Central memory CD8-positive, alpha-beta T cell (primary cell): ENCODE results near the gene PTGDS.

Source experiments
- ATAC-seq: fragments of 150-1000 bp; cut with Tn5 transposase; replicated peaks from 2 replicates; pipeline ENCODE4 v1.10.0; 2022; ENCODE audit warnings: mild to moderate bottlenecking, moderate FRiP score, moderate number of reproducible peaks; ENCODE audit not compliant: poor library complexity, severe bottlenecking; ENCODE audit errors: extremely low read depth
- DNase-seq, 2 donors: peaks; one replicate each; pipeline ENCODE4 v3.0.0; 2021; ENCODE audit warnings: low spot score in 2 of 2
- H3K27ac Mint-ChIP-seq: one replicate; pipeline ENCODE4 v1.8.0; 2022; ENCODE audit warnings: low read depth, mild to moderate bottlenecking, moderate library complexity, mixed read lengths
- H3K27me3 Mint-ChIP-seq: one replicate; pipeline ENCODE4 v1.8.0; 2022; ENCODE audit warnings: mixed read lengths
- H3K36me3 Mint-ChIP-seq: one replicate; pipeline ENCODE4 v1.8.0; 2022; ENCODE audit warnings: mild to moderate bottlenecking, moderate library complexity, mixed read lengths; ENCODE audit not compliant: insufficient read depth
- H3K4me1 Mint-ChIP-seq: one replicate; pipeline ENCODE4 v1.8.0; 2022; ENCODE audit warnings: mixed read lengths
- H3K4me3 Mint-ChIP-seq: one replicate; pipeline ENCODE4 v1.8.0; 2022; ENCODE audit warnings: mild to moderate bottlenecking, moderate library complexity, mixed read lengths
- H3K9me3 Mint-ChIP-seq: one replicate; pipeline ENCODE4 v1.8.0; 2022; ENCODE audit warnings: mixed read lengths

Gene PTGDS

GRCh38 chr9:137008312-137008711 is 31.0 kb downstream of the PTGDS start:
- no peak overlapping the region for H3K27ac Mint-ChIP-seq
- peaks cover 17% of the 10 kb centered on the region for H3K4me1 Mint-ChIP-seq
- no peaks in the 10 kb centered on the region for H3K9me3 Mint-ChIP-seq
- ATAC-seq (no peak), DNase-seq (no peak)
- H3K27me3 Mint-ChIP-seq: no peaks in the 10 kb centered on the region
- H3K36me3 Mint-ChIP-seq: peaks cover 11% of the 10 kb centered on the region
- no peak overlapping the region for H3K4me3 Mint-ChIP-seq

GRCh38 chr9:137009217-137009616 is 31.9 kb downstream of the PTGDS start:
- Mint-ChIP-seq H3K27ac (no peak overlapping the region), H3K4me1 (peaks cover 17% of the 10 kb centered on the region), H3K36me3 (peaks cover 11% of the 10 kb centered on the region), H3K9me3 (no peaks in the 10 kb centered on the region), H3K4me3 (no peak overlapping the region), H3K27me3 (no peaks in the 10 kb centered on the region)
- ATAC-seq: no peak
- DNase-seq: no peak

GRCh38 chr9:137009938-137010732 is 32.8 kb downstream of the PTGDS start:
- no peaks in the 10 kb centered on the region for H3K9me3 Mint-ChIP-seq
- no peak overlapping the region for H3K27ac Mint-ChIP-seq
- no peak overlapping the region for H3K4me3 Mint-ChIP-seq
- peaks cover 11% of the 10 kb centered on the region for H3K36me3 Mint-ChIP-seq
- DNase-seq: no peak
- no peak for ATAC-seq
- H3K4me1 Mint-ChIP-seq: peaks cover 8% of the 10 kb centered on the region
- no peaks in the 10 kb centered on the region for H3K27me3 Mint-ChIP-seq

DNA sequence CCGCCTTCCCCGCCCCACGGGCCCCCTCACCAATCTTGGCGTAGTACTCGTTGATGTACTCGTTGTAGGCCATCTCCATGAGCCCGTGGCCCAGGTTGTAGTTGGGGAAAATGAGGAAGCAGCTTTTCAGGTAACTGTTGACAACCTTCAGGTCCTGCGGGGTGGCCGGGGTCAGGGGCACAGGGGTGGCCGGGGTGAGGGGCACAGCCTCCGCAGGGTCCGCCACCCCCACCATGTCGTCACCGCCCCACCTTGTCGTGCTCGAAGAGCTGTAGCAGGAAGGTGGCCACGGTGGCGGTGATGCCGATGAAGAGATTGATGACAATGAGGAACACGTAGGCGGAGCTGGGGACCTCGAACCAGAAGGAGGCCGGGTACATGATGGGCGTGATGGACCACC is 33.9 kb downstream of the PTGDS start:
- DNase-seq (no peak), ATAC-seq (no peak)
- no peaks in the 10 kb centered on the region for H3K27me3 Mint-ChIP-seq
- H3K4me3 Mint-ChIP-seq: no peak overlapping the region
- peaks cover 6% of the 10 kb centered on the region for H3K4me1 Mint-ChIP-seq
- H3K27ac Mint-ChIP-seq: no peak overlapping the region
- no peaks in the 10 kb centered on the region for H3K9me3 Mint-ChIP-seq
- H3K36me3 Mint-ChIP-seq: peaks cover 11% of the 10 kb centered on the region

DNA sequence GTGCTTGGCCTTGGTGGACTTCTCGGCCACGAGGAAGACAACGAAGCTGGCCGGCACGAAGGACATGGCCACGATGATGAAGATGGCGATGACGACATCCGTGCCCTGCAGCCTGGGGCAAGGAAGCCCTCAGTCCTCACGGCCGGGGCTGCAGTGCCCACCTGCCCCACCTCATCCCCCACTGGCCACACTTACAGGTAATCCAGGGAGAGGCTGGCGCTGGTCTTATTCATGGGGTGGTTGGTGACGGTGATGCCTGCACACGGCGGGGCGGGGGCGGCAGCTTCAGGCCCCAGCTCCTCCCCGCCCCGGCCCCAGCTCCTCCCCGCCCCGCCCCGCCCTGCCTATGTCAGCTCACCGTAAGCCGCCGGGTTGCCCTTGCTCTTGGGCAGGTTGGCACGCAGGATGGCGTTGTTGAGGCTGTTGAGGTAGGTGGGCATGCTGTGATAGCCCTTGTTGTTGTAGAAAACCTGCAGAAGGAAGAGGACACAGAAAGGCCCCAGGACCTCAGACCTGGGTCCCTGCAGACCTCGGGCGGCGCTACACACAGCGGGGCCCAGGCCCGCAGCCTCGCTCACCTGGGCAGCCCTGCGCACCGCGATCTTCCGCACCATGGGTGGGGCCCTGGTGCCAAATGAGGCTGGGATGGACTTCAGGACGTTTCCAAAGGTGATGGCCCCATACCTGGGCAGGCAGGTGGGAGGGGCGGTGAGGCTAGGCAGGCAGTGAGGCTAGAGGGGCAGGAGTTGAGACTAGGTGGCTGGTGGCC is 34.8 kb downstream of the PTGDS start:
- Mint-ChIP-seq H3K9me3 (no peaks in the 10 kb centered on the region), H3K4me1 (no peaks in the 10 kb centered on the region), H3K4me3 (no peak overlapping the region), H3K27ac (no peak overlapping the region), H3K27me3 (no peaks in the 10 kb centered on the region), H3K36me3 (peaks cover 11% of the 10 kb centered on the region)
- ATAC-seq (no peak), DNase-seq (no peak)

DNA sequence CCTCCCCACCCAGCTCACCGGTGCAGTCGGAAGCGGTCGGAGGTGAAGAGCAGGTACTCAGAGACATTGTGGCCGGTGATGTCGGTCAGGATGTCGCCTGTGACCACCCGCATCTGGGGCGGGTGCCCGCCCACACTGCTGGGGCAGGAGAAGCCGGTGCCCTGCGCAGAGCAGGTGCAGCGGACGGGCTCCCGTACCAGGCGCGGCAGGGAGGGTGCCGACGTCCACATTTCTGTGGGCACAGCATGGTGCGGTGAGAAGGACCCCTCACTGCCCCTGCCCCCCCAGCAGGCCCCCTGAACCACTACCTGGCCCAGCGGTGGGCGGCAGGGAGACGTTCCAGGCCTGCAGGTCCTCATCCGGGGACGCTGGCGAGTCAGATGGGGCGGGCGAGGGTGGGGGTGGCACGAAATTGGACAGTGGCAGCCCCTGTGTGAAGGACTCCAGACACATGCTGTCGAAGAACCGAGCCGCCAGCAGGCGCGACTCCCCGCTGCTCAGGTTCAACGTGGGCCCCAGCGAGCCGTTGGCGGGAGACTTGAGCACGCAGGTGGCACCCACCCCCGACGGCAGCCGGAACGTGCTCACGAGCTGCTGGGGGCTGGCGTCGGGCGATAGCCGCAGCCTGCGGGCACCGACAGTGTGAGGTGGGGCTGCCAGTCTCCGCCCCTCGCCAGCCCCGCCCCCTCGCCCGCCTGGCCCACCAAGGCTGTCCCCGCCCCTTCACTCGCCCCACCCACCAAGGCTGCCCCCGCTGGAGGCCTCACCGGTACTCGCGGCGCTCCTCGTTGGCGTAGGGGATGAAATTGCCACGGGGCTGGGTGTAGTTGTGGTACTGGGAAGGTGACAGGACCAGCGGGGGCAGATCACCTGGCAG is 35.6 kb downstream of the PTGDS start:
- Mint-ChIP-seq H3K27ac (no peak overlapping the region), H3K4me3 (no peak overlapping the region), H3K36me3 (peaks cover 11% of the 10 kb centered on the region), H3K27me3 (no peaks in the 10 kb centered on the region), H3K9me3 (no peaks in the 10 kb centered on the region), H3K4me1 (no peaks in the 10 kb centered on the region)
- ATAC-seq: no peak
- no peak for DNase-seq

DNA sequence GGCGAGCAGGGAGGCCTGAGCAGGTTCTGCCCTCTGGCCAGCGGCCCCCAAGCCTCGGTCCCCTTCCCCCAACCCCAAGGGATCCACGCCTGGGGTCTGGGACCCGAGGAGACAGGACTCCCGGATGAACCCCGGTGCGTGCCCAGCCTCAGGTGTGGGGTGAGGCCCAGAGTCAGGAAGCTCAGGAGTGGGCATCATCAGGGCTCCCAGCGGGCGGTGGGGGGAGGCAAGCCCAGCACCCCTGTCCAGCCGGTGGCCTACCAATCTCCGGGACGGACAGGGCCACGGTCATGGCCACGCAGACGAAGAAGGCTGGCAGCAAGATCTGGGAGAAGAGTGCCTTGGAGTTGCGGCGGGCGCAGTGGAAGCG is 36.3 kb downstream of the PTGDS start:
- no peak overlapping the region for H3K27ac Mint-ChIP-seq

GRCh38 chr9:137014166-137014565 is 36.9 kb downstream of the PTGDS start:
- Mint-ChIP-seq H3K36me3 (peaks cover 11% of the 10 kb centered on the region), H3K27me3 (no peaks in the 10 kb centered on the region), H3K27ac (no peak overlapping the region), H3K4me1 (no peaks in the 10 kb centered on the region), H3K9me3 (no peaks in the 10 kb centered on the region), H3K4me3 (no peak overlapping the region)
- no peak for ATAC-seq
- DNase-seq: no peak

More for the DNA sequence above, 36.3 kb downstream of the PTGDS start:
- ATAC-seq (no peak), DNase-seq (no peak)
- Mint-ChIP-seq H3K27me3 (no peaks in the 10 kb centered on the region), H3K36me3 (peaks cover 11% of the 10 kb centered on the region), H3K4me1 (no peaks in the 10 kb centered on the region), H3K9me3 (no peaks in the 10 kb centered on the region), H3K4me3 (no peak overlapping the region)

DNA sequence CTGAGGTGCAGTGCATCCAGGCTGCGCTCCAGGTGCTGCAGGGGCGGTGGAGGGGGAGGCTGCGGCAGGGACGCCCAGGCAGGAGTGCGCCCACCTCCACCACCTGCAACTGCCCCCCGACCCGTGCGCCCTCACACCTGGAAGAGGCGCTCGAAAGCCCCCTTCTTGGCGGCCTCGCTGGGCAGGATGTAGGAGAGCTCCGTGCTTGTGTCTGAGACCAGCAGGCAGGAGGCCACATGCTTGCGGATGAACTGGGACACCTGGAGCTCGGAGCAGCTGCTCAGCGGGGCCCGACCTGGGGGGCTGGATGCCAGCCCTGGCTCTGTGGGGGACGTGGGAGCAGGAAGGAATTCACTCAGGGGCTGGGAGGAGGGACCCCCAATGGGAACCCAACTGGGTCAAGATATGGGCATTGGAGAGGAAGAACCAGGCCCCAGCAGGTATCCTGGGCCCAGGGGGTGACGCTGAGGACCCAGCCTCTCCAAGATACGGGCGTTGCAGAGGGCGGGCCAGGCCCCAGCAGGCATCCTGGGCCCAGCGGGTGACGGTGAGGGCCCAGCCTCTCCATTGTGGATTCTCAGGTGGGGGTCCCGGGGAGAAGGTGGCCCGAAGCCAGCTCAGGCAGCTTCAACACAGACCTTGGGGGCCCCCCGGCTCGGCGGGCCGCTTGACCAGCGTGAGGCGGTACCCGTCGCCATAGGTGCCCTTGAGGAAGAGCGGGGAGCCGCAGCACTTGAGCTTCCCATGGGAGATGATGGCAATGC is 37.7 kb downstream of the PTGDS start:
- Mint-ChIP-seq H3K27ac (no peak overlapping the region), H3K36me3 (peaks cover 8% of the 10 kb centered on the region), H3K4me1 (no peaks in the 10 kb centered on the region), H3K4me3 (no peak overlapping the region), H3K9me3 (no peaks in the 10 kb centered on the region), H3K27me3 (no peaks in the 10 kb centered on the region)
- no peak for ATAC-seq
- DNase-seq: no peak

DNA sequence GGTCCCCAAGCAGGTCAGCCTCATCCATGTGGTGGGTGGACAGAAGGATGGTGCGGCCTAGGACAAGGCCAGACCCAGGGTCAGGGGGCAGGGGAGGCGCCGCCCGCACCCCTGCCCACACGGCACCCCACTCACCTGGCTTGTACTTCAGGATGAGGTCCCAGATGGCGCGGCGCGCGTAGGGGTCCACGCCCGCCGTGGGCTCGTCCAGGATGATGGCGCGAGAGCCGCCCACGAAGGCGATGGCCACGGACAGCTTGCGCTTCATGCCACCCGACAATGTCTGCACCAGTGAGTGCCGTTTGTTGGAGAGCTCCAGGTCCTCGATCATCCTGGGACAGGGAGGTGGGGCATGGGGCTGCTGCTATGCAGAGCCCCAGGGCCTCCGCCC is 38.2 kb downstream of the PTGDS start:
- H3K36me3 Mint-ChIP-seq: peaks cover 8% of the 10 kb centered on the region
- H3K9me3 Mint-ChIP-seq: no peaks in the 10 kb centered on the region
- no peak for ATAC-seq
- DNase-seq: no peak
- no peak overlapping the region for H3K27ac Mint-ChIP-seq
- no peaks in the 10 kb centered on the region for H3K27me3 Mint-ChIP-seq
- H3K4me1 Mint-ChIP-seq: no peaks in the 10 kb centered on the region
- no peak overlapping the region for H3K4me3 Mint-ChIP-seq

DNA sequence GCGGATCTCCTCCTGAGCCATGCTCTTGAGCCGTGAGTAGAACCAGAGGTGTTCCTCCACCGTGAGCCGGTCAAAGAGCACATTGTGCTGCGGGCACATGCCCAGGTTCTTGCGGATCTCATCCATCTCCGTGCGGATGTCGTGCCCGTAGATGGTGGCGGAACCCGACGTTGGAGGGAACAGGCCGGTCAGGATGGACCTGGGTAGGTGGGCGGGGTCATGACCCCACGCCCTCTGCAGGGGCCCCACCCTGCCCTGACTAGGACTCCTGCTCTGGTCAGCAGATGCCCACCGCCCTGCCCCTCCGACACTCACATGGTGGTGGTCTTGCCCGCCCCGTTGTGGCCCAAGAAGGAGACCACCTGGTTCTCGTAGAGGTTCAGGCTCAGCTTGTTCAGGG is 38.7 kb downstream of the PTGDS start:
- Mint-ChIP-seq H3K4me1 (no peaks in the 10 kb centered on the region), H3K4me3 (no peak overlapping the region), H3K36me3 (peaks cover 7% of the 10 kb centered on the region), H3K9me3 (no peaks in the 10 kb centered on the region), H3K27ac (no peak overlapping the region), H3K27me3 (no peaks in the 10 kb centered on the region)
- DNase-seq: no peak
- no peak for ATAC-seq

- Mint-ChIP-seq H3K4me1 (no peaks in the 10 kb centered on the region), H3K9me3 (no peaks in the 10 kb centered on the region), H3K4me3 (no peak overlapping the region), H3K27me3 (no peaks in the 10 kb centered on the region), H3K27ac (no peak overlapping the region), H3K36me3 (peaks cover 4% of the 10 kb centered on the region)
- DNase-seq: no peak
- no peak for ATAC-seq
Measured at GRCh38 chr9:137016436-137016835, 39.1 kb downstream of the PTGDS start.
